ENCODE measurements around the gene TTC33.
"Not testable (repeated sequence)": the region's sequence is repeated elsewhere in the genome, so short reads cannot be mapped to it uniquely, and the experiment has no call there.

The TTC33 gene

GRCh38 chr5:40787986-40788385 lies 32.2 kb upstream of the TTC33 start:
- no peak for TF ChIP-seq CTCF (conservative IDR thresholded peaks at IDR 0.05; ENCODE audit: low read depth)
- no peak for DNase-seq (ENCODE audit: low spot score)
- ChIA-PET CTCF (no interaction called here), POLR2A (ENCODE audit: low non-redundant PET) (no interaction called here)
- H3K27ac ChIP-seq, result no peak overlapping the region

- not testable (repeated sequence) for DNase-seq (ENCODE audit: low spot score); H3K27ac ChIP-seq
- ChIA-PET POLR2A (ENCODE audit: low non-redundant PET) (interaction anchor here (0.6 kb wide), 1 partner anchor 12 kb away, joined by 4 read pairs; no protein-coding TSS in a partner anchor), CTCF (interaction anchor here (0.6 kb wide), 2 partner anchors 10 to 840 kb away, joined by 3 read pairs; no protein-coding TSS in a partner anchor)
Observed at GRCh38 chr5:40786664-40787063, 30.9 kb upstream of the TTC33 start.

- ChIA-PET POLR2A (ENCODE audit: low non-redundant PET) (no interaction called here), CTCF (no interaction called here)
Observed at GRCh38 chr5:40784916-40785315, 29.2 kb upstream of the TTC33 start.

GRCh38 chr5:40784027-40784653 lies 28.4 kb upstream of the TTC33 start:
- CTCF ChIA-PET, result no interaction called here
- H3K27ac ChIP-seq, result no peak overlapping the region
- POLR2A ChIA-PET (ENCODE audit: low non-redundant PET), result no interaction called here
- no peak for DNase-seq (ENCODE audit: low spot score)
- no peak for TF ChIP-seq CTCF (conservative IDR thresholded peaks at IDR 0.05; ENCODE audit: low read depth)

More at GRCh38 chr5:40784916-40785315, 29.2 kb upstream of the TTC33 start:
- no peak for DNase-seq (ENCODE audit: low spot score)
- TF ChIP-seq CTCF (conservative IDR thresholded peaks at IDR 0.05; ENCODE audit: low read depth), result no peak
- H3K27ac ChIP-seq, result no peak overlapping the region

GRCh38 chr5:40781843-40782409 lies 26.2 kb upstream of the TTC33 start:
- no peak for DNase-seq (ENCODE audit: low spot score)
- ChIA-PET POLR2A (ENCODE audit: low non-redundant PET) (no interaction called here), CTCF (interaction anchor here (0.6 to 1.1 kb wide), 3 partner anchors 8 to 105 kb away, joined by 3 to 4 read pairs (median 3); no protein-coding TSS in a partner anchor)
- H3K27ac ChIP-seq, result no peak overlapping the region
- TF ChIP-seq CTCF (conservative IDR thresholded peaks at IDR 0.05; ENCODE audit: low read depth), result no peak

- no peak overlapping the region for H3K27ac ChIP-seq
- no peak for TF ChIP-seq CTCF (conservative IDR thresholded peaks at IDR 0.05; ENCODE audit: low read depth)
- ChIA-PET POLR2A (ENCODE audit: low non-redundant PET) (no interaction called here), CTCF (no interaction called here)
- no peak for DNase-seq (ENCODE audit: low spot score)
Observed at GRCh38 chr5:40780858-40781257, 25.1 kb upstream of the TTC33 start.

GRCh38 chr5:40780199-40780598 lies 24.4 kb upstream of the TTC33 start:
- TF ChIP-seq CTCF (conservative IDR thresholded peaks at IDR 0.05; ENCODE audit: low read depth), result no peak
- ChIA-PET POLR2A (ENCODE audit: low non-redundant PET) (no interaction called here), CTCF (no interaction called here)
- H3K27ac ChIP-seq, result no peak overlapping the region
- peak; percentile 18 for DNase-seq (ENCODE audit: low spot score)

All from RWPE1 (cell line).